Right lobe of liver (tissue), 4 donors: ENCODE results near the gene HS3ST6.

Experiments
- POLR2A ChIP-seq: fragments of 450-650 bp; IDR thresholded peaks from one replicate; pipeline ENCODE4 v1.6.1; 2017; ENCODE audit warnings: antibody characterized with exemption, mild to moderate bottlenecking
- TF ChIP-seq, protein P1 (sequence below), 4 donors: fragments of 200-600 bp in 3 of 4; fragments of 450-650 bp in 1 of 4; IDR thresholded peaks; one replicate each; pipeline versions ENCODE4 v1.5.1 to v1.8.0; 2016 to 2022; ENCODE audit warnings: antibody characterized with exemption in 4 of 4, mild to moderate bottlenecking in 2 of 4
- donor health status: DM: no; HTN: no; CAD: no.
- donor health status: DM: no; HTN: no; CAD: no.
- donor health status: DM: no; HTN: yes; CAD: no.

GRCh38 chr16:1914988-1915387 lies 3.2 kb downstream of the HS3ST6 start:
- TF ChIP-seq, protein P1, sequence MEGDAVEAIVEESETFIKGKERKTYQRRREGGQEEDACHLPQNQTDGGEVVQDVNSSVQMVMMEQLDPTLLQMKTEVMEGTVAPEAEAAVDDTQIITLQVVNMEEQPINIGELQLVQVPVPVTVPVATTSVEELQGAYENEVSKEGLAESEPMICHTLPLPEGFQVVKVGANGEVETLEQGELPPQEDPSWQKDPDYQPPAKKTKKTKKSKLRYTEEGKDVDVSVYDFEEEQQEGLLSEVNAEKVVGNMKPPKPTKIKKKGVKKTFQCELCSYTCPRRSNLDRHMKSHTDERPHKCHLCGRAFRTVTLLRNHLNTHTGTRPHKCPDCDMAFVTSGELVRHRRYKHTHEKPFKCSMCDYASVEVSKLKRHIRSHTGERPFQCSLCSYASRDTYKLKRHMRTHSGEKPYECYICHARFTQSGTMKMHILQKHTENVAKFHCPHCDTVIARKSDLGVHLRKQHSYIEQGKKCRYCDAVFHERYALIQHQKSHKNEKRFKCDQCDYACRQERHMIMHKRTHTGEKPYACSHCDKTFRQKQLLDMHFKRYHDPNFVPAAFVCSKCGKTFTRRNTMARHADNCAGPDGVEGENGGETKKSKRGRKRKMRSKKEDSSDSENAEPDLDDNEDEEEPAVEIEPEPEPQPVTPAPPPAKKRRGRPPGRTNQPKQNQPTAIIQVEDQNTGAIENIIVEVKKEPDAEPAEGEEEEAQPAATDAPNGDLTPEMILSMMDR (IDR thresholded peaks at IDR 0.05) = no peak
- TF ChIP-seq POLR2A = no peak
